Measurements from ENCODE around the gene GJA5.
"Not testable (repeated sequence)": the region's sequence is repeated elsewhere in the genome, so short reads cannot be mapped to it uniquely, and the experiment has no call there.

Gene GJA5

GRCh38 chr1:147762233-147763024, 2.0 kb upstream of the GJA5 start:
- no peak for DNase-seq (ENCODE audit: low spot score)

GRCh38 chr1:147758379-147759100, 1.9 kb downstream of the GJA5 start:
- no peak for DNase-seq (ENCODE audit: low spot score)

- DNase-seq (ENCODE audit: low spot score) = no peak
These were observed 3.1 kb downstream of the GJA5 start for GRCh38 chr1:147757015-147757990.

- DNase-seq (ENCODE audit: low spot score) = no peak
These were observed 4.1 kb downstream of the GJA5 start for GRCh38 chr1:147756341-147756740.

- DNase-seq (ENCODE audit: low spot score) = no peak
These were observed 5.7 kb downstream of the GJA5 start for GRCh38 chr1:147754661-147755060.

- no peak for DNase-seq (ENCODE audit: low spot score)
These were observed 7.3 kb downstream of the GJA5 start for GRCh38 chr1:147753081-147753480.

- no peak for DNase-seq (ENCODE audit: low spot score)
These were observed 7.9 kb downstream of the GJA5 start for GRCh38 chr1:147752511-147752910.

- no peak for DNase-seq (ENCODE audit: low spot score)
These were observed 9.1 kb downstream of the GJA5 start for GRCh38 chr1:147751346-147751745.

- DNase-seq (ENCODE audit: low spot score) = no peak
These were observed 9.7 kb downstream of the GJA5 start for GRCh38 chr1:147750618-147751217.

GRCh38 chr1:147749792-147750191, 10.6 kb downstream of the GJA5 start:
- no peak for DNase-seq (ENCODE audit: low spot score)

- DNase-seq (ENCODE audit: low spot score) = no peak
These were observed 11.6 kb downstream of the GJA5 start for GRCh38 chr1:147748676-147749350.

GRCh38 chr1:147747966-147748365, 12.4 kb downstream of the GJA5 start:
- no peak for DNase-seq (ENCODE audit: low spot score)

GRCh38 chr1:147745271-147745670, 15.1 kb downstream of the GJA5 start:
- DNase-seq (ENCODE audit: low spot score) = no peak

GRCh38 chr1:147741065-147741464, 19.3 kb downstream of the GJA5 start:
- DNase-seq (ENCODE audit: low spot score) = no peak

GRCh38 chr1:147740391-147740790, 20.0 kb downstream of the GJA5 start:
- DNase-seq (ENCODE audit: low spot score) = no peak

GRCh38 chr1:147738739-147739476, 21.5 kb downstream of the GJA5 start:
- DNase-seq (ENCODE audit: low spot score) = no peak

GRCh38 chr1:147738129-147738528, 22.3 kb downstream of the GJA5 start:
- no peak for DNase-seq (ENCODE audit: low spot score)

- DNase-seq (ENCODE audit: low spot score) = no peak
These were observed 23.5 kb downstream of the GJA5 start for GRCh38 chr1:147736883-147737282.

GRCh38 chr1:147735423-147735822, 25.0 kb downstream of the GJA5 start:
- no peak for DNase-seq (ENCODE audit: low spot score)

GRCh38 chr1:147734291-147734841, 26.0 kb downstream of the GJA5 start:
- DNase-seq (ENCODE audit: low spot score) = not testable (repeated sequence)
